ENCODE measurements around the gene TNKS2. TPM values are rescaled to one million over a fixed set of nuclear protein-coding genes. Genes with fewer than 3 reads are reported as not detected.

TNKS2 gene
- total and polyA plus RNA-seq, 2 of the 13 experiments (the other 11 are each of a cell fraction or from before 2014, with no cell fraction given), result 15.2 to 19.4 TPM

DNA sequence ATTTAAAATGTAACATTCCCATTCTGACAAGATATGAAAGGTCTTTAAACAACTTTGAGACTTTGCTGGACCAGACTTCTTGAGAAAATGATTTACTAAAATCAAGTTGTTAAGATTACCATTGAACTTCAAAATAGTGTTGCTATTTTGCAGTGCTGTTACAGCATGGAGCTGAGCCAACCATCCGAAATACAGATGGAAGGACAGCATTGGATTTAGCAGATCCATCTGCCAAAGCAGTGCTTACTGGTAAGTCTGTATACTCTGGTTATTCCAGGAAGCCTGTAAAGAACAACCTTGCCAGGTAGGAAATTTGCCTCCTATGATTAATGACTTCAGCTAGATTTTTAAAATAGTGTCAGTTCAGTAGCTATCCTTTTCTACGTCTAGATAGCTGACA, 18.8 kb downstream of the TNKS2 start:
- Histone ChIP-seq H3K4me3 (replicated peaks in 1 of 3; ENCODE audit: insufficient read depth in 1 of 3, low read depth in 2 of 3, low read length in 3 of 3) (no peak overlapping the region), H2AFZ (ENCODE audit: low read length) (no peak overlapping the region), H3K36me3 (replicated peaks in 1 of 2; ENCODE audit: control insufficient read depth in 1 of 2, insufficient read depth in 2 of 2, low read length in 2 of 2) (peaks cover 25 to 70% of the 10 kb centered on the region in 2 experiments), H3K27me3 (ENCODE audit: control insufficient read depth in 1 of 2, insufficient read depth in 2 of 2, low read length in 2 of 2) (no peaks in the 10 kb centered on the region), H3K27ac (ENCODE audit: extremely low read length, insufficient read depth, low read length) (no peak overlapping the region), H4K20me1 (ENCODE audit: insufficient read depth, low read length) (peaks cover 9% of the 10 kb centered on the region; the same call in 1 of the 2 replicates), H3K9me3 (ENCODE audit: low read length) (no peaks in the 10 kb centered on the region), H3K79me2 (ENCODE audit: insufficient read depth, low read length) (peaks cover 8% of the 10 kb centered on the region), H3K4me1 (ENCODE audit: insufficient read depth, low read length) (peaks cover 9% of the 10 kb centered on the region), H3K9ac (ENCODE audit: insufficient read depth, low read depth, low read length) (no peak overlapping the region), H3K4me2 (ENCODE audit: low read depth, low read length) (no peak overlapping the region)
- intact Hi-C loops (cut with micrococcal nuclease; ENCODE audit: unreplicated experiment), result no loop called here
- no peak for ATAC-seq
- ChIA-PET POLR2A (interaction anchor here (1.3 kb wide), 1 partner anchor 19 kb away, joined by 3 read pairs; the partner anchor contains the start of gene TNKS2), CTCF (ENCODE audit: low intra/inter-chr PET ratio, low total read pairs) (no interaction called here)
- BruUV-seq (replicated peaks), result no TSS peak
- no peak for FAIRE-seq
- TF ChIP-seq CEBPB (IDR thresholded peaks at IDR 0.05; ENCODE audit: borderline replicate concordance, low read depth, low read length) (no peak), SNAPC2 (CRISPR knock-in tag; IDR thresholded peaks at IDR 0.05) (no peak), ZSCAN21 (CRISPR knock-in tag; IDR thresholded peaks at IDR 0.05; ENCODE audit: borderline replicate concordance) (no peak), SALL1 (CRISPR knock-in tag; IDR thresholded peaks at IDR 0.05) (no peak)
- TF ChIP-seq, protein P1, sequence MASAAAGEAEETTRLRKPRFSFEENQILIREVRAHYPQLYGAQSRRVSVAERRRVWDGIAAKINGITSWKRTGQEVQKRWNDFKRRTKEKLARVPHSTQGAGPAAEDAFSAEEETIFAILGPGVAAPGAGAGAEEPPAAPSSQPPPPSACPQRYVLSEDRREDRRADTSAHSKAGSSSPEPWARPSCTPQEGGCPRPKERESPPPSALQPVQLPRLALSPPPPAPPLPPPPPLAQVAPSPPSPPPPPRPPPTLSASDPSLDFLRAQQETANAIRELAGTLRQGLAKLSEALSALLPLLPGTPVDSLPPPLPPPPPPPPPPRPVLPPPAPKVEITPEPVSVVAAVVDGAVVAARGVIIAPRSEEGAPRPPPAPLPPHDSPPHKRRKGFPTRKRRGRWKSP (CRISPR knock-in tag; IDR thresholded peaks at IDR 0.05), result no peak
- in situ Hi-C loops (cut with HindIII; ENCODE audit: extremely low pct_ligation_motif_present, low pct_unique_long_range_greater_than_20kb), result no loop called here
- no peak for DNase-seq (ENCODE audit: low spot score)
- WGBS (ENCODE audit: low lambda C conversion rate), result 98% methylated on average over 2 of the region's 2 CpGs

DNA sequence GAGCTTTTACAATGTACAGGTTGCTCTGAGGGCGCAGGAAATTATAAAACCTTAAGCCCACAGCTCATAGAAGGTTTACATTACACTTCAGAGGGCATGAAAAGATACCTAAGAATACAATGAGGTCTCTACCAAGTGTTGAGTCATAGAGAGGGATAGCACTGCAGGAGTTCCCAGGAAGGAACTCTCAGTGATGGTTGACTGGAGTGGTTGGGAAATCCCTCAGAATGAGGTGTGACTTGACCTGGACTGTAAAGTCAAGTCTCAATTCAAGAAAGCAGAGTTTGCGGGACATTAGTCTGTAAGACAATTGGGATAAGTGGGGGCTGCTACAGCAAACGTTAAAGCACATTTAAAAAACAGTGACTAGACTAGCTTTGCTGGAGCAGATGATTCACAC, 21.9 kb downstream of the TNKS2 start:
- in situ Hi-C loops (cut with HindIII; ENCODE audit: extremely low pct_ligation_motif_present, low pct_unique_long_range_greater_than_20kb) (no loop called here), intact Hi-C loops (cut with micrococcal nuclease; ENCODE audit: unreplicated experiment) (no loop called here)
- H3K9ac ChIP-seq (ENCODE audit: insufficient read depth, low read depth, low read length), result no peak overlapping the region
- no peak for DNase-seq (ENCODE audit: low spot score)
- ChIA-PET POLR2A (no interaction called here), CTCF (ENCODE audit: low intra/inter-chr PET ratio, low total read pairs) (no interaction called here)
- H2AFZ ChIP-seq (ENCODE audit: low read length), result no peak overlapping the region
- no peaks in the 10 kb centered on the region for H3K27me3 ChIP-seq (ENCODE audit: control insufficient read depth in 1 of 2, insufficient read depth in 2 of 2, low read length in 2 of 2)
- no peaks in the 10 kb centered on the region for H3K79me2 ChIP-seq (ENCODE audit: insufficient read depth, low read length)
- no peak overlapping the region for H3K27ac ChIP-seq (ENCODE audit: extremely low read length, insufficient read depth, low read length)
- H3K36me3 ChIP-seq (replicated peaks in 1 of 2; ENCODE audit: control insufficient read depth in 1 of 2, insufficient read depth in 2 of 2, low read length in 2 of 2), result peaks cover 27 to 73% of the 10 kb centered on the region in 2 experiments
- no peaks in the 10 kb centered on the region for H4K20me1 ChIP-seq (ENCODE audit: insufficient read depth, low read length)
- WGBS (ENCODE audit: low lambda C conversion rate), result 95% methylated on average over 3 of the region's 3 CpGs
- no peaks in the 10 kb centered on the region for H3K4me1 ChIP-seq (ENCODE audit: insufficient read depth, low read length)
- H3K4me3 ChIP-seq (replicated peaks in 1 of 3; ENCODE audit: insufficient read depth in 1 of 3, low read depth in 2 of 3, low read length in 3 of 3), result no peak overlapping the region
- no peak overlapping the region for H3K4me2 ChIP-seq (ENCODE audit: low read depth, low read length)
- no peaks in the 10 kb centered on the region for H3K9me3 ChIP-seq (ENCODE audit: low read length)
- no peak for FAIRE-seq
- BruUV-seq (replicated peaks), result no TSS peak
- ATAC-seq, result no peak
- no peak for TF ChIP-seq FOXP1 (IDR thresholded peaks at IDR 0.05)
- no peak for TF ChIP-seq FOXP1 (CRISPR knock-in tag; IDR thresholded peaks at IDR 0.05)
- TF ChIP-seq, protein P2, sequence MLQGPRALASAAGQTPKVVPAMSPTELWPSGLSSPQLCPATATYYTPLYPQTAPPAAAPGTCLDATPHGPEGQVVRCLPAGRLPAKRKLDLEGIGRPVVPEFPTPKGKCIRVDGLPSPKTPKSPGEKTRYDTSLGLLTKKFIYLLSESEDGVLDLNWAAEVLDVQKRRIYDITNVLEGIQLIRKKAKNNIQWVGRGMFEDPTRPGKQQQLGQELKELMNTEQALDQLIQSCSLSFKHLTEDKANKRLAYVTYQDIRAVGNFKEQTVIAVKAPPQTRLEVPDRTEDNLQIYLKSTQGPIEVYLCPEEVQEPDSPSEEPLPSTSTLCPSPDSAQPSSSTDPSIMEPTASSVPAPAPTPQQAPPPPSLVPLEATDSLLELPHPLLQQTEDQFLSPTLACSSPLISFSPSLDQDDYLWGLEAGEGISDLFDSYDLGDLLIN (CRISPR knock-in tag; IDR thresholded peaks at IDR 0.05; ENCODE audit: borderline replicate concordance), result no peak
- TF ChIP-seq FIP1L1 (IDR thresholded peaks at IDR 0.05; ENCODE audit: borderline replicate concordance, insufficient read depth, low read depth, low read length), result no peak
- TF ChIP-seq ZNF446 (CRISPR knock-in tag; IDR thresholded peaks at IDR 0.05), result no peak
- TF ChIP-seq ZNF33A (CRISPR knock-in tag; IDR thresholded peaks at IDR 0.05; ENCODE audit: borderline replicate concordance), result no peak
- no peak for TF ChIP-seq ZNF781 (CRISPR knock-in tag; IDR thresholded peaks at IDR 0.05; ENCODE audit: borderline replicate concordance, not compliant biosample characterization)
- TF ChIP-seq SOX13 (IDR thresholded peaks at IDR 0.05), result no peak
- no peak for TF ChIP-seq SOX13 (CRISPR knock-in tag; conservative IDR thresholded peaks at IDR 0.05 in 1 of 2, IDR thresholded peaks at IDR 0.05 in 1 of 2)
- TF ChIP-seq, protein P3, sequence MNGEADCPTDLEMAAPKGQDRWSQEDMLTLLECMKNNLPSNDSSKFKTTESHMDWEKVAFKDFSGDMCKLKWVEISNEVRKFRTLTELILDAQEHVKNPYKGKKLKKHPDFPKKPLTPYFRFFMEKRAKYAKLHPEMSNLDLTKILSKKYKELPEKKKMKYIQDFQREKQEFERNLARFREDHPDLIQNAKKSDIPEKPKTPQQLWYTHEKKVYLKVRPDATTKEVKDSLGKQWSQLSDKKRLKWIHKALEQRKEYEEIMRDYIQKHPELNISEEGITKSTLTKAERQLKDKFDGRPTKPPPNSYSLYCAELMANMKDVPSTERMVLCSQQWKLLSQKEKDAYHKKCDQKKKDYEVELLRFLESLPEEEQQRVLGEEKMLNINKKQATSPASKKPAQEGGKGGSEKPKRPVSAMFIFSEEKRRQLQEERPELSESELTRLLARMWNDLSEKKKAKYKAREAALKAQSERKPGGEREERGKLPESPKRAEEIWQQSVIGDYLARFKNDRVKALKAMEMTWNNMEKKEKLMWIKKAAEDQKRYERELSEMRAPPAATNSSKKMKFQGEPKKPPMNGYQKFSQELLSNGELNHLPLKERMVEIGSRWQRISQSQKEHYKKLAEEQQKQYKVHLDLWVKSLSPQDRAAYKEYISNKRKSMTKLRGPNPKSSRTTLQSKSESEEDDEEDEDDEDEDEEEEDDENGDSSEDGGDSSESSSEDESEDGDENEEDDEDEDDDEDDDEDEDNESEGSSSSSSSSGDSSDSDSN (CRISPR knock-in tag; IDR thresholded peaks at IDR 0.05), result no peak
